ENCODE measurements around the gene GJB3.

DNA sequence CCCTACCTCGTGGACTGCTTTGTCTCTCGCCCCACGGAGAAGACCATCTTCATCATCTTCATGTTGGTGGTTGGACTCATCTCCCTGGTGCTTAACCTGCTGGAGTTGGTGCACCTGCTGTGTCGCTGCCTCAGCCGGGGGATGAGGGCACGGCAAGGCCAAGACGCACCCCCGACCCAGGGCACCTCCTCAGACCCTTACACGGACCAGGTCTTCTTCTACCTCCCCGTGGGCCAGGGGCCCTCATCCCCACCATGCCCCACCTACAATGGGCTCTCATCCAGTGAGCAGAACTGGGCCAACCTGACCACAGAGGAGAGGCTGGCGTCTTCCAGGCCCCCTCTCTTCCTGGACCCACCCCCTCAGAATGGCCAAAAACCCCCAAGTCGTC, 13.8 kb downstream of the GJB3 start:
- TF ChIP-seq, protein P1, sequence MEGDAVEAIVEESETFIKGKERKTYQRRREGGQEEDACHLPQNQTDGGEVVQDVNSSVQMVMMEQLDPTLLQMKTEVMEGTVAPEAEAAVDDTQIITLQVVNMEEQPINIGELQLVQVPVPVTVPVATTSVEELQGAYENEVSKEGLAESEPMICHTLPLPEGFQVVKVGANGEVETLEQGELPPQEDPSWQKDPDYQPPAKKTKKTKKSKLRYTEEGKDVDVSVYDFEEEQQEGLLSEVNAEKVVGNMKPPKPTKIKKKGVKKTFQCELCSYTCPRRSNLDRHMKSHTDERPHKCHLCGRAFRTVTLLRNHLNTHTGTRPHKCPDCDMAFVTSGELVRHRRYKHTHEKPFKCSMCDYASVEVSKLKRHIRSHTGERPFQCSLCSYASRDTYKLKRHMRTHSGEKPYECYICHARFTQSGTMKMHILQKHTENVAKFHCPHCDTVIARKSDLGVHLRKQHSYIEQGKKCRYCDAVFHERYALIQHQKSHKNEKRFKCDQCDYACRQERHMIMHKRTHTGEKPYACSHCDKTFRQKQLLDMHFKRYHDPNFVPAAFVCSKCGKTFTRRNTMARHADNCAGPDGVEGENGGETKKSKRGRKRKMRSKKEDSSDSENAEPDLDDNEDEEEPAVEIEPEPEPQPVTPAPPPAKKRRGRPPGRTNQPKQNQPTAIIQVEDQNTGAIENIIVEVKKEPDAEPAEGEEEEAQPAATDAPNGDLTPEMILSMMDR (IDR thresholded peaks at IDR 0.05; ENCODE audit: low read length): no peak
- TF ChIP-seq EZH2phosphoT487 (IDR thresholded peaks at IDR 0.05; ENCODE audit: low read length) (no peak), EZH2 (optimal IDR thresholded peaks at IDR 0.05; ENCODE audit: low read depth, low read length) (no peak)

Data from MM.1S (cell line).